B cell (primary cell): Measurements from ENCODE around the gene ARHGEF17. TPM values are rescaled to one million over a fixed set of nuclear protein-coding genes. Genes with fewer than 3 reads are reported as not detected.

Source experiments
- ATAC-seq: fragments of 200-7000 bp; cut with Tn5 transposase; one replicate; pipeline ENCODE4 v1.10.0; 2021; ENCODE audit warnings: low read depth, mild to moderate bottlenecking, moderate number of reproducible peaks, moderate library complexity
- CTCF ChIA-PET: fragments of 350-600 bp; sonication (Branson Sonifier 250); formaldehyde crosslinking; loops from one replicate; lab custom pipeline; 2021; ENCODE audit warnings: antibody characterized with exemption, inconsistent platforms; lab: Charles Lee
- POLR2A ChIA-PET: fragments of 350-600 bp; sonication (Branson Sonifier 250); formaldehyde crosslinking; loops from one replicate; lab custom pipeline; 2021; ENCODE audit warnings: antibody characterized with exemption; lab: Charles Lee
- DNase-seq: peaks from one replicate; pipeline ENCODE4 v3.0.0; 2013
- H2AFZ ChIP-seq: 2 replicates; pipeline ENCODE4 v1.6.1; 2012; ENCODE audit warnings: mild to moderate bottlenecking, low read depth, low read length; ENCODE audit not compliant: insufficient read depth, poor library complexity, severe bottlenecking
- H3K27ac ChIP-seq, 2 donors: 1 replicate in 1 of 2; 2 replicates in 1 of 2; pipeline ENCODE4 v1.5.1; 2012 to 2013; ENCODE audit warnings: low read length in 2 of 2, mild to moderate bottlenecking in 2 of 2, moderate library complexity in 1 of 2
- H3K27me3 ChIP-seq, 4 experiments: fragments of 200-600 bp in 1 of 4; sonication (generic) in 1 of 4; replicated peaks in 1 of 4; 1 replicate in 2 of 4; 2 replicates in 2 of 4; pipeline versions ENCODE4 v1.6.1 to v1.7.0; 2013 to 2016; ENCODE audit warnings: low read length in 3 of 4, mild to moderate bottlenecking in 2 of 4, mixed read lengths in 1 of 4, moderate library complexity in 1 of 4; ENCODE audit not compliant: insufficient read depth in 4 of 4, control insufficient read depth in 3 of 4; ENCODE audit errors: control extremely low read depth in 1 of 4
- H3K36me3 ChIP-seq, 2 experiments: replicated peaks in 1 of 2; 1 replicate in 1 of 2; 2 replicates in 1 of 2; pipeline versions ENCODE4 v1.6.1 to v1.7.1; 2013; ENCODE audit warnings: low read length in 1 of 2; ENCODE audit not compliant: insufficient read depth in 2 of 2, control insufficient read depth in 1 of 2; ENCODE audit errors: control extremely low read depth in 1 of 2, extremely low read depth in 1 of 2
- H3K4me1 ChIP-seq, 2 donors: fragments of 200-600 bp in 1 of 2; sonication (generic) in 1 of 2; 1 replicate in 1 of 2; 2 replicates in 1 of 2; pipeline versions ENCODE4 v1.5.1 to v1.6.1; 2013 to 2017; ENCODE audit warnings: low read length in 2 of 2; ENCODE audit not compliant: control insufficient read depth in 2 of 2, insufficient read depth in 2 of 2
- H3K4me2 ChIP-seq: replicated peaks from 2 replicates; pipeline ENCODE3; 2012; ENCODE audit warnings: mild to moderate bottlenecking, low read depth, low read length; ENCODE audit not compliant: poor library complexity, severe bottlenecking
- H3K4me3 ChIP-seq, 5 experiments: fragments of 200-600 bp in 1 of 5; sonication (generic) in 1 of 5; 1 replicate in 3 of 5; 2 replicates in 2 of 5; pipeline versions ENCODE4 v1.5.1 to v1.7.0; 2011 to 2016; ENCODE audit warnings: low read length in 4 of 5, mild to moderate bottlenecking in 4 of 5, low read depth in 2 of 5, control low read depth in 1 of 5, moderate library complexity in 1 of 5; ENCODE audit not compliant: insufficient read depth in 1 of 5; ENCODE audit errors: control extremely low read depth in 1 of 5, extremely low read depth in 1 of 5
- H3K79me2 ChIP-seq: fragments of 200-600 bp; sonication (generic); one replicate; pipeline ENCODE4 v1.6.0; 2016; ENCODE audit warnings: low read length; ENCODE audit not compliant: control insufficient read depth, insufficient read depth
- H3K9ac ChIP-seq: fragments of 200-600 bp; sonication (generic); 2 replicates; pipeline ENCODE4 v1.6.1; 2017; ENCODE audit warnings: mild to moderate bottlenecking, low read length, moderate library complexity
- H3K9me3 ChIP-seq, 3 donors: one replicate each; pipeline versions ENCODE4 v1.6.1 to v1.7.1; 2013; ENCODE audit warnings: low read length in 2 of 3; ENCODE audit not compliant: control insufficient read depth in 2 of 3, insufficient read depth in 1 of 3; ENCODE audit errors: control extremely low read depth in 1 of 3
- H4K20me1 ChIP-seq: 2 replicates; pipeline ENCODE4 v1.6.0; 2012; ENCODE audit warnings: mild to moderate bottlenecking, low read length; ENCODE audit not compliant: insufficient read depth, control insufficient read depth, poor library complexity, severe bottlenecking
- H3K27ac Mint-ChIP-seq: one replicate; pipeline ENCODE4 v1.8.0; 2021; ENCODE audit warnings: mixed read lengths
- H3K27me3 Mint-ChIP-seq: one replicate; pipeline ENCODE4 v1.8.0; 2021; ENCODE audit warnings: mixed read lengths
- H3K4me1 Mint-ChIP-seq: one replicate; pipeline ENCODE4 v1.8.0; 2021; ENCODE audit warnings: mixed read lengths
- H3K4me3 Mint-ChIP-seq: one replicate; pipeline ENCODE4 v1.8.0; 2021; ENCODE audit warnings: mixed read lengths
- H3K9me3 Mint-ChIP-seq: one replicate; pipeline ENCODE4 v1.8.0; 2022; ENCODE audit warnings: mixed read lengths; ENCODE audit not compliant: insufficient read depth
- CTCF ChIP-seq: fragments of 200-600 bp; IDR thresholded peaks from one replicate; pipeline ENCODE4 v1.8.0; 2022; ENCODE audit warnings: antibody characterized with exemption, mild to moderate bottlenecking
- EZH2 ChIP-seq: IDR thresholded peaks from 2 replicates; pipeline ENCODE4 v1.6.1; 2012; ENCODE audit warnings: borderline replicate concordance, low read depth, mild to moderate bottlenecking, moderate library complexity, low read length; ENCODE audit not compliant: insufficient read depth, poor library complexity, severe bottlenecking
- WGBS: methylation state at CpG from one replicate; pipeline ENCODE4 v1.1.5; 2013; ENCODE audit warnings: missing lambda C conversion rate; ENCODE audit not compliant: insufficient coverage; 5-methylcytosine and 5-hydroxymethylcytosine counted together
- intact Hi-C: fragments of 100-400 bp; cut with micrococcal nuclease; formaldehyde crosslinking; loops from one replicate; pipeline ENCODE4 v1.10.0; 2022
- polyA plus RNA-seq: library from polyadenylated mRNA; depleted of rRNA; stranded (reverse); fragments of >200 nt; gene quantifications from 2 replicates; pipeline ENCODE4 v1.2.3, GENCODE V29; 2012
- total RNA-seq, 2 donors: library from RNA; stranded (reverse); fragments of 120-200 nt in 1 of 2; gene quantifications; 1 replicate in 1 of 2; 2 replicates in 1 of 2; pipeline versions ENCODE4 v1.2.3 to v1.2.4, GENCODE V29; 2013 to 2022

The ARHGEF17 gene
- total and polyA plus RNA-seq, 2 donors (not counting 1 experiment from before 2014, with no cell fraction given) = 0.05 TPM; not detected in 1

- WGBS = 67% methylated on average over 3 of the region's 3 CpGs
- Histone ChIP-seq H3K79me2 (no peaks in the 10 kb centered on the region), H3K36me3 (no peaks in the 10 kb centered on the region), H3K9ac (no peak overlapping the region), H3K9me3 (no peaks in the 10 kb centered on the region), H3K4me1 (peaks cover 28 to 38% of the 10 kb centered on the region in 2 donors), H3K27me3 (peaks cover 0 to 19% (median 0%) of the 10 kb centered on the region in 4 experiments), H3K4me2 (no peak overlapping the region), H3K4me3 (no peak overlapping the region), H4K20me1 (no peaks in the 10 kb centered on the region), H2AFZ (no peak overlapping the region), H3K27ac (no peak overlapping the region)
- CTCF ChIA-PET = interaction anchor here (0.6 to 7.5 kb wide), 9 partner anchors 11 to 430 kb away, joined by 3 to 65 read pairs (median 4); partner anchors contain the start of gene ARHGEF17
- H3K4me3 Mint-ChIP-seq = no peak overlapping the region
- POLR2A ChIA-PET = no interaction called here
- intact Hi-C loops = no loop called here
- no peak overlapping the region for H3K27ac Mint-ChIP-seq
- TF ChIP-seq EZH2 (no peak), CTCF (no peak)
- DNase-seq (no peak), ATAC-seq (no peak)
- no peaks in the 10 kb centered on the region for H3K9me3 Mint-ChIP-seq
- peaks cover 36% of the 10 kb centered on the region for H3K4me1 Mint-ChIP-seq
- peaks cover 12% of the 10 kb centered on the region for H3K27me3 Mint-ChIP-seq
Observed at GRCh38 chr11:73291196-73291595, 16.9 kb upstream of the ARHGEF17 start.

- ChIA-PET CTCF (interaction anchor here (0.5 to 7.5 kb wide), 7 partner anchors 10 to 210 kb away, joined by 3 to 65 read pairs (median 6); partner anchors contain the start of gene ARHGEF17), POLR2A (no interaction called here)
- no peak overlapping the region for H3K27ac ChIP-seq
- H3K36me3 ChIP-seq = no peaks in the 10 kb centered on the region
- H4K20me1 ChIP-seq = no peaks in the 10 kb centered on the region
- no peak overlapping the region for H3K4me3 ChIP-seq
- peaks cover 28 to 38% of the 10 kb centered on the region in 2 donors for H3K4me1 ChIP-seq
- intact Hi-C loops = no loop called here
- H3K9ac ChIP-seq = no peak overlapping the region
- no peaks in the 10 kb centered on the region for H3K79me2 ChIP-seq
- H3K27ac Mint-ChIP-seq = no peak overlapping the region
- H3K4me1 Mint-ChIP-seq = peaks cover 36% of the 10 kb centered on the region
- H3K4me3 Mint-ChIP-seq = no peak overlapping the region
- 97% methylated on average over 6 of the region's 12 CpGs for WGBS
- no peaks in the 10 kb centered on the region for H3K9me3 Mint-ChIP-seq
- DNase-seq (no peak), ATAC-seq (no peak)
- H2AFZ ChIP-seq = no peak overlapping the region
- H3K27me3 ChIP-seq = peaks cover 0 to 24% (median 0%) of the 10 kb centered on the region in 4 experiments
- TF ChIP-seq CTCF (no peak), EZH2 (no peak)
- no peak overlapping the region for H3K4me2 ChIP-seq
- peaks cover 12% of the 10 kb centered on the region for H3K27me3 Mint-ChIP-seq
- H3K9me3 ChIP-seq = no peaks in the 10 kb centered on the region
Observed at GRCh38 chr11:73291781-73292524, 16.1 kb upstream of the ARHGEF17 start.
